Colonic mucosa (tissue), 4 donors: Measurements from ENCODE around the gene NHLRC2. TPM values are rescaled to one million over a fixed set of nuclear protein-coding genes. Genes with fewer than 3 reads are reported as not detected.

ENCODE experiments used
- DNase-seq: peaks from one replicate; pipeline ENCODE4 v3.0.0-alpha.2; 2020
- H3K27ac ChIP-seq: fragments of 200-600 bp; one replicate; pipeline ENCODE4 v1.8.0; 2021
- H3K27me3 ChIP-seq: fragments of 200-600 bp; one replicate; pipeline ENCODE4 v1.8.0; 2021
- H3K36me3 ChIP-seq: fragments of 200-600 bp; one replicate; pipeline ENCODE4 v1.8.0; 2021
- H3K4me1 ChIP-seq: fragments of 200-600 bp; one replicate; pipeline ENCODE4 v1.8.0; 2021; ENCODE audit warnings: mild to moderate bottlenecking
- H3K4me3 ChIP-seq: fragments of 200-600 bp; one replicate; pipeline ENCODE4 v1.8.0; 2021
- H3K9ac ChIP-seq, 2 donors: one replicate each; pipeline ENCODE4 v1.7.0; 2013; ENCODE audit warnings: control low read depth in 2 of 2, low read depth in 2 of 2, low read length in 2 of 2
- H3K9me3 ChIP-seq: fragments of 200-600 bp; one replicate; pipeline ENCODE4 v1.8.0; 2021
- intact Hi-C: fragments of 100-400 bp; cut with DNase I; formaldehyde crosslinking; loops from one replicate; pipeline ENCODE4 v1.14.1; 2022
- total RNA-seq, 2 donors: library from RNA; stranded (reverse); fragmentation: NEBNext Ultra II Directional in 1 of 2; extraction: Animal tissue kit (Norgen Biotek cat#: 25700) in 1 of 2; gene quantifications; one replicate each; pipeline ENCODE4 v1.2.1, GENCODE V29; 2021
- TF ChIP-seq, protein P1 (sequence below): fragments of 200-600 bp; IDR thresholded peaks from one replicate; pipeline ENCODE4 v1.8.0; 2022; ENCODE audit warnings: antibody characterized with exemption, mild to moderate bottlenecking
- donor health status: healthy.
- donor health status: DM: no; HTN: no; CAD: no.
- donor health status: DM: no; HTN: no; CAD: no.

NHLRC2 gene
- total RNA-seq, 2 donors from 2014 or later, result 31.2 to 46.1 TPM

DNA sequence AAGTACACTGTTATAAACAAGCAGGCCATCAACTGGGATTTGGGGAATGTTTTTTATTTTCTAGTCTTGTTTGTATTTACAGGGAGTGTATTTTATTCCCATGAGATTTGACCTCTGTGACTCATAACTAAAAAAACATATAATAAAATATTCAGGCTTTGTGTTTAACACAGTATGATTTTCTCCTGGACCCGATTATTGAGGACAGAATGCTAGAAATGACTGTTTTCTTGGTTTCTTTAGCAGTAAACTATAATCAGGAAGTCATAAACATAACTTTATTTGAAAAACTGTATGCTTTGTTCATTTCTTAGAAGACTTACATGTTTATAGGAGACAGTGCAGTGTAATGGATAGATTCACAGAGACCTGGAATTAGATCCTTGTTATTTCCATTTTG lies 2.1 kb downstream of the NHLRC2 start:
- Histone ChIP-seq H3K36me3 (no peaks in the 10 kb centered on the region), H3K27me3 (no peaks in the 10 kb centered on the region), H3K27ac (no peak overlapping the region), H3K4me3 (peak overlapping the region; percentile 96), H3K9me3 (no peaks in the 10 kb centered on the region), H3K4me1 (peaks cover 16% of the 10 kb centered on the region), H3K9ac (no peak overlapping the region)
- intact Hi-C loops, result loop anchor here (10.0 kb wide), 1 partner anchor 152 kb away; no protein-coding TSS in a partner anchor
- TF ChIP-seq, protein P1, sequence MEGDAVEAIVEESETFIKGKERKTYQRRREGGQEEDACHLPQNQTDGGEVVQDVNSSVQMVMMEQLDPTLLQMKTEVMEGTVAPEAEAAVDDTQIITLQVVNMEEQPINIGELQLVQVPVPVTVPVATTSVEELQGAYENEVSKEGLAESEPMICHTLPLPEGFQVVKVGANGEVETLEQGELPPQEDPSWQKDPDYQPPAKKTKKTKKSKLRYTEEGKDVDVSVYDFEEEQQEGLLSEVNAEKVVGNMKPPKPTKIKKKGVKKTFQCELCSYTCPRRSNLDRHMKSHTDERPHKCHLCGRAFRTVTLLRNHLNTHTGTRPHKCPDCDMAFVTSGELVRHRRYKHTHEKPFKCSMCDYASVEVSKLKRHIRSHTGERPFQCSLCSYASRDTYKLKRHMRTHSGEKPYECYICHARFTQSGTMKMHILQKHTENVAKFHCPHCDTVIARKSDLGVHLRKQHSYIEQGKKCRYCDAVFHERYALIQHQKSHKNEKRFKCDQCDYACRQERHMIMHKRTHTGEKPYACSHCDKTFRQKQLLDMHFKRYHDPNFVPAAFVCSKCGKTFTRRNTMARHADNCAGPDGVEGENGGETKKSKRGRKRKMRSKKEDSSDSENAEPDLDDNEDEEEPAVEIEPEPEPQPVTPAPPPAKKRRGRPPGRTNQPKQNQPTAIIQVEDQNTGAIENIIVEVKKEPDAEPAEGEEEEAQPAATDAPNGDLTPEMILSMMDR, result no peak
- no peak for DNase-seq

DNA sequence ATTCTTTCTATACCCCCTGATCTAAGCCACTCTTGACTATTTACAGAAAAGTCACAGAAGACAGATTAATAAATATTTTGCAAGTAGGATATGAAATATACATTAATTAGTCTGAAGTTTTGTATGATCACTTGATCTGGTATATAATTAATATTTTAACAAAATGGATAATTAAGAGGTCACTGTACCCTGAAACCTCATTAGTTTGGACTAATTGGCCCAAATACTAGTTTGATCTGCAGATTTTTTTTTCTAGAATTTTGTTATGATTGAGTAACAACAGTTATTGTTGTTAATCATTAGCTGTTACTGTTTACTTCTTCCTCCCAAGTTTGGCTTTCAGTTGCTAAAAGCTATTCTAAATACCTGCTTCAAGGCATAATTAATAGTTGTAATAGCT lies 2.7 kb downstream of the NHLRC2 start:
- no peak overlapping the region for H3K9ac ChIP-seq
- TF ChIP-seq, protein P1, result no peak
- H3K27me3 ChIP-seq, result no peaks in the 10 kb centered on the region
- no peak for DNase-seq
- H3K36me3 ChIP-seq, result no peaks in the 10 kb centered on the region
- H3K4me1 ChIP-seq, result peaks cover 16% of the 10 kb centered on the region
- H3K4me3 ChIP-seq, result no peak overlapping the region
- intact Hi-C loops, result loop anchor here (10.0 kb wide), 1 partner anchor 152 kb away; no protein-coding TSS in a partner anchor
- H3K27ac ChIP-seq, result no peak overlapping the region
- no peaks in the 10 kb centered on the region for H3K9me3 ChIP-seq

DNA sequence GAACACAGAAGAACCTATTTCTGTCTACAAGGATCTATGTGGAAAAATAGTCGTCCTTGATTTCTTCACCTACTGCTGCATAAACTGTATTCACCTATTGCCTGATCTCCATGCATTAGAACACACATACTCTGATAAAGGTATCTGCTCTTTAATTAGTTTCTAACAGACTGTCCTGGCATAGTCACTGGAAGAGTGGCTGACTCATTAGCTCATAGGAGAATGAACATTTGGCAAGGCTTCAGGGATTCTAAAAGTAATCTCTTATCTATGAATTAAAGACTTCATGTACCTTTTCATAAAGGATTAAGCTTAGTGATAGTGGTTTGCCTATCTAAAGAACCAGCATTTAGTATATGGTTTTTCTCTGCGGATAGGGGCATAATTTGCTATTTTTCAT lies 4.1 kb downstream of the NHLRC2 start:
- H3K36me3 ChIP-seq, result no peaks in the 10 kb centered on the region
- intact Hi-C loops, result loop anchor here (10.0 kb wide), 1 partner anchor 154 kb away; no protein-coding TSS in a partner anchor
- no peaks in the 10 kb centered on the region for H3K27me3 ChIP-seq
- H3K4me3 ChIP-seq, result no peak overlapping the region
- H3K9ac ChIP-seq, result no peak overlapping the region
- H3K27ac ChIP-seq, result no peak overlapping the region
- peaks cover 12% of the 10 kb centered on the region for H3K4me1 ChIP-seq
- no peaks in the 10 kb centered on the region for H3K9me3 ChIP-seq
- no peak for DNase-seq
- TF ChIP-seq, protein P1, result no peak

DNA sequence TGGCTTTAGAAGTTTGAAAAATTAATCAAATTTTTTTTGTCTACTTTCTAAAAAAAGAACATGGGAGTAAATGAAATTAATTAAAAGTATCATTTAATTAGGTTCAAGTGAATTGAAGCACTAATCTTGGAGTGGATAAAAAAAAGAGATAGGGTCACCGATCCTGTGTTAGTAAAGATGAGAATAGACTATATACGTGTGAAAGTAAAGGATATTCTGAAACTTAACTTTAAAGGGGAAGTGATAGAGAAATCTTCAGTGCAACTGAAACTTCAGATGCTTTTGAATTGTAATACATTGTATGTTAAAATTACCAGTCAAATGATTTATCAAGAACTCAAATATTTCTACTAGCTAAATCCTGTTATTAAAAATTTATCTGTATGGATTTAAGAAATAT lies 4.8 kb downstream of the NHLRC2 start:
- Histone ChIP-seq H3K9me3 (no peaks in the 10 kb centered on the region), H3K27me3 (no peaks in the 10 kb centered on the region), H3K27ac (no peak overlapping the region), H3K4me1 (peaks cover 12% of the 10 kb centered on the region), H3K36me3 (no peaks in the 10 kb centered on the region), H3K4me3 (no peak overlapping the region), H3K9ac (no peak overlapping the region)
- no peak for DNase-seq
- intact Hi-C loops, result loop anchor here (10.0 kb wide), 1 partner anchor 154 kb away; no protein-coding TSS in a partner anchor
- TF ChIP-seq, protein P1, result no peak

- intact Hi-C loops, result no loop called here
- no peaks in the 10 kb centered on the region for H3K27me3 ChIP-seq
- no peak overlapping the region for H3K9ac ChIP-seq
- no peak overlapping the region for H3K27ac ChIP-seq
- H3K4me1 ChIP-seq, result no peaks in the 10 kb centered on the region
- no peak overlapping the region for H3K4me3 ChIP-seq
- H3K9me3 ChIP-seq, result no peaks in the 10 kb centered on the region
- no peak for DNase-seq
- TF ChIP-seq, protein P1, result no peak
- no peaks in the 10 kb centered on the region for H3K36me3 ChIP-seq
These were observed 11.4 kb downstream of the NHLRC2 start for GRCh38 chr10:113865901-113866300.
